Esophagus muscularis mucosa (tissue), 4 donors: ENCODE results near the gene FTCD. TPM values are rescaled to one million over a fixed set of nuclear protein-coding genes. Genes with fewer than 3 reads are reported as not detected.

Experiments used
- DNase-seq: peaks from one replicate; pipeline ENCODE4 v3.0.0-alpha.2; 2017; ENCODE audit errors: extremely low spot score
- H3K27ac ChIP-seq, 4 donors: fragments of 200-600 bp; sonication (generic); replicated peaks in 1 of 4; 1 replicate in 3 of 4; 2 replicates in 1 of 4; pipeline ENCODE4 v1.5.1; 2016 to 2019; ENCODE audit warnings: mild to moderate bottlenecking in 1 of 4
- H3K27me3 ChIP-seq, 4 donors: fragments of 200-600 bp; sonication (generic); one replicate each; pipeline versions ENCODE4 v1.5.1 to v1.6.0; 2016 to 2019
- H3K36me3 ChIP-seq, 4 donors: fragments of 200-600 bp; sonication (generic); one replicate each; pipeline ENCODE4 v1.5.1; 2016 to 2019
- H3K4me1 ChIP-seq, 4 donors: fragments of 200-600 bp; sonication (generic); one replicate each; pipeline ENCODE4 v1.5.1; 2016 to 2019
- H3K4me3 ChIP-seq, 4 donors: fragments of 200-600 bp; sonication (generic); 1 replicate in 2 of 4; 2 replicates in 2 of 4; pipeline ENCODE4 v1.5.1; 2016 to 2019; ENCODE audit warnings: mild to moderate bottlenecking in 4 of 4, moderate library complexity in 1 of 4
- H3K9me3 ChIP-seq, 4 donors: fragments of 200-600 bp; sonication (generic); 1 replicate in 3 of 4; 2 replicates in 1 of 4; pipeline ENCODE4 v1.5.1; 2016 to 2019
- CTCF ChIP-seq, 3 experiments: fragments of 200-600 bp in 2 of 3; fragments of 450-650 bp in 1 of 3; sonication (generic) in 2 of 3; IDR thresholded peaks; one replicate each; pipeline ENCODE4 v1.5.1; 2017 to 2019; ENCODE audit warnings: antibody characterized with exemption in 3 of 3, mild to moderate bottlenecking in 2 of 3, moderate library complexity in 1 of 3
- EP300 ChIP-seq: sonication (generic); formaldehyde crosslinking; IDR thresholded peaks from one replicate; pipeline ENCODE4 v1.6.1; 2017; ENCODE audit warnings: antibody characterized with exemption
- POLR2A ChIP-seq: fragments of 450-650 bp; IDR thresholded peaks from one replicate; pipeline ENCODE4 v1.6.1; 2017; ENCODE audit warnings: antibody characterized with exemption, moderate library complexity, mild to moderate bottlenecking, low read depth
- POLR2AphosphoS5 ChIP-seq, 2 donors: sonication (generic); formaldehyde crosslinking; IDR thresholded peaks; one replicate each; pipeline ENCODE4 v1.6.1; 2017; ENCODE audit warnings: antibody characterized with exemption in 2 of 2
- WGBS: methylation state at CpG from one replicate; pipeline ENCODE4 v1.1.5; 2018; 5-methylcytosine and 5-hydroxymethylcytosine counted together
- intact Hi-C: fragments of 100-400 bp; cut with DNase I; formaldehyde crosslinking; loops from one replicate; pipeline ENCODE4 v1.15.1; 2023
- total RNA-seq, 4 donors: library from RNA; depleted of rRNA; stranded (reverse); fragments of >200 nt; gene quantifications; one replicate each; pipeline versions ENCODE4 v1.1.0 to v1.2.1, GENCODE V29; 2016

FTCD gene
- total RNA-seq, 4 donors from 2014 or later, result 0.26 to 2.5 (median 1.2) TPM; not detected in 1

GRCh38 chr21:46135782-46136395 is 19.5 kb downstream of the FTCD start:
- DNase-seq, result no peak
- TF ChIP-seq CTCF (IDR thresholded peaks at IDR 0.05) (no peak), POLR2A (no peak), POLR2AphosphoS5 (IDR thresholded peaks at IDR 0.05) (no peak), EP300 (no peak)
- peaks cover 0 to 11% (median 7%) of the 10 kb centered on the region in 4 donors for H3K36me3 ChIP-seq
- H3K27ac ChIP-seq, result no peak overlapping the region
- no peaks in the 10 kb centered on the region for H3K9me3 ChIP-seq
- intact Hi-C loops, result no loop called here
- peaks cover 6 to 17% (median 10%) of the 10 kb centered on the region in 4 donors for H3K4me1 ChIP-seq
- no peak overlapping the region for H3K4me3 ChIP-seq
- WGBS, result 61% methylated on average over 5 of the region's 7 CpGs
- peaks cover 0 to 9% (median 0%) of the 10 kb centered on the region in 4 donors for H3K27me3 ChIP-seq

GRCh38 chr21:46131838-46132651 is 23.3 kb downstream of the FTCD start:
- intact Hi-C loops, result no loop called here

GRCh38 chr21:46131588-46131837 is 23.9 kb downstream of the FTCD start:
- Histone ChIP-seq H3K9me3 (no peaks in the 10 kb centered on the region), H3K27me3 (no peaks in the 10 kb centered on the region), H3K4me1 (peaks cover 6 to 33% (median 24%) of the 10 kb centered on the region in 4 donors), H3K27ac (peak overlapping the region; percentile 8 to 69 (median 52)), H3K4me3 (no peak overlapping the region), H3K36me3 (peaks cover 26 to 48% (median 38%) of the 10 kb centered on the region in 4 donors)
- no peak for TF ChIP-seq POLR2A
- no peak for TF ChIP-seq CTCF (IDR thresholded peaks at IDR 0.05)
- no peak for TF ChIP-seq POLR2AphosphoS5 (IDR thresholded peaks at IDR 0.05)
- no peak for TF ChIP-seq EP300
- DNase-seq, result no peak
- intact Hi-C loops, result no loop called here
- 94% methylated on average over 2 of the region's 4 CpGs for WGBS

More at GRCh38 chr21:46131838-46132651, 23.3 kb downstream of the FTCD start:
- Histone ChIP-seq H3K27ac (peak overlapping the region in 1 of 4 donors; percentile 59), H3K4me1 (peaks cover 8 to 32% (median 25%) of the 10 kb centered on the region in 4 donors), H3K9me3 (no peaks in the 10 kb centered on the region), H3K27me3 (no peaks in the 10 kb centered on the region), H3K4me3 (no peak overlapping the region), H3K36me3 (peaks cover 21 to 43% (median 33%) of the 10 kb centered on the region in 4 donors)
- 95% methylated on average over 22 of the region's 85 CpGs for WGBS
- DNase-seq, result no peak
- no peak for TF ChIP-seq CTCF (IDR thresholded peaks at IDR 0.05)
- peak in 1 of 2 donors; percentile 49 for TF ChIP-seq POLR2AphosphoS5 (IDR thresholded peaks at IDR 0.05)

- peaks cover 30 to 53% (median 44%) of the 10 kb centered on the region in 4 donors for H3K36me3 ChIP-seq
- H3K27me3 ChIP-seq, result no peaks in the 10 kb centered on the region
- peak in 1 of 2 donors; percentile 41 for TF ChIP-seq POLR2AphosphoS5 (IDR thresholded peaks at IDR 0.05)
- TF ChIP-seq CTCF (IDR thresholded peaks at IDR 0.05), result no peak
- peak overlapping the region; percentile 8 to 69 (median 52) for H3K27ac ChIP-seq
- no peaks in the 10 kb centered on the region for H3K9me3 ChIP-seq
- intact Hi-C loops, result no loop called here
- H3K4me1 ChIP-seq, result peaks cover under 1 to 33% (median 22%) of the 10 kb centered on the region in 4 donors
- WGBS, result no CpG with 5 or more reads among the region's 22 CpGs
- no peak for DNase-seq
- no peak overlapping the region for H3K4me3 ChIP-seq
Measured at GRCh38 chr21:46130831-46131587, 24.4 kb downstream of the FTCD start.
